Omental fat pad (tissue), 4 donors: ENCODE measurements around the gene ZMIZ1. TPM values are rescaled to one million over a fixed set of nuclear protein-coding genes. Genes with fewer than 3 reads are reported as not detected.

Experiments used
- ATAC-seq: fragments of 150-250 bp; one replicate; pipeline ENCODE4 v1.9.1; 2016; ENCODE audit warnings: mild to moderate bottlenecking, moderate library complexity; ENCODE audit not compliant: low FRiP score
- DNase-seq: peaks from one replicate; pipeline ENCODE4 v3.0.0-alpha.2; 2019; ENCODE audit warnings: low spot score
- total RNA-seq, 4 donors: library from RNA; depleted of rRNA; stranded (reverse); fragments of >200 nt; gene quantifications; one replicate each; pipeline ENCODE4 v1.1.0, GENCODE V29; 2016
- TF ChIP-seq, protein P1 (sequence below), 3 donors: fragments of 450-650 bp; IDR thresholded peaks; one replicate each; pipeline ENCODE4 v1.5.1; 2016 to 2017; ENCODE audit warnings: antibody characterized with exemption in 3 of 3, mild to moderate bottlenecking in 3 of 3, moderate library complexity in 2 of 3

The ZMIZ1 gene
- total RNA-seq, 4 donors from 2014 or later: 24.2 to 64.8 (median 43.1) TPM

DNA sequence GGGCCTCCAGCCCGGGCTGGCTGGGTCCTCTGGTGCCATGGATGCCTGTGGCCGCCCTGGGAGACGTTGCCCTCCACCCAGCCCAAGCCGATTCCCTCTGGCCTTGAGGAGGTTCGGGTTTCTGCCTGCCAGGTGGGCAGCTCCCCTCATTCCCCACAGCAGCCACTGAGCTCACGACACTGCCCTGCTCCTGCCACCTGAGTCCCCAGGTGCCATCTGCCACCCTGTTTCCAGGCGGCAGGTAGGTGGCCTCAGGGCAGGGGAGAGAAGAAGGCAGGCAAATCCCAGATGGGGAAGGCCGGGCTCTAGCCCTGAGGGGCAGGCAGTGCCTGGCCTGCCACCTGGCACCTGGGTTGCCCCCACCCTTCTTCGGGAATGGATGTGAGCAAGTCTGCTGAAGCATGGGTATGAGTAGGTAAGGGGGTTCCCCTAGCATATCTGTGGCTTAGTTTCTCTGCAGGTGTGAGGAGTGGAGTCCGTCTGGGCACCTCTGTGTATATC lies 186.3 kb downstream of the ZMIZ1 start:
- no peak for DNase-seq
- TF ChIP-seq, protein P1, sequence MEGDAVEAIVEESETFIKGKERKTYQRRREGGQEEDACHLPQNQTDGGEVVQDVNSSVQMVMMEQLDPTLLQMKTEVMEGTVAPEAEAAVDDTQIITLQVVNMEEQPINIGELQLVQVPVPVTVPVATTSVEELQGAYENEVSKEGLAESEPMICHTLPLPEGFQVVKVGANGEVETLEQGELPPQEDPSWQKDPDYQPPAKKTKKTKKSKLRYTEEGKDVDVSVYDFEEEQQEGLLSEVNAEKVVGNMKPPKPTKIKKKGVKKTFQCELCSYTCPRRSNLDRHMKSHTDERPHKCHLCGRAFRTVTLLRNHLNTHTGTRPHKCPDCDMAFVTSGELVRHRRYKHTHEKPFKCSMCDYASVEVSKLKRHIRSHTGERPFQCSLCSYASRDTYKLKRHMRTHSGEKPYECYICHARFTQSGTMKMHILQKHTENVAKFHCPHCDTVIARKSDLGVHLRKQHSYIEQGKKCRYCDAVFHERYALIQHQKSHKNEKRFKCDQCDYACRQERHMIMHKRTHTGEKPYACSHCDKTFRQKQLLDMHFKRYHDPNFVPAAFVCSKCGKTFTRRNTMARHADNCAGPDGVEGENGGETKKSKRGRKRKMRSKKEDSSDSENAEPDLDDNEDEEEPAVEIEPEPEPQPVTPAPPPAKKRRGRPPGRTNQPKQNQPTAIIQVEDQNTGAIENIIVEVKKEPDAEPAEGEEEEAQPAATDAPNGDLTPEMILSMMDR (IDR thresholded peaks at IDR 0.05): no peak
- no peak for ATAC-seq

DNA sequence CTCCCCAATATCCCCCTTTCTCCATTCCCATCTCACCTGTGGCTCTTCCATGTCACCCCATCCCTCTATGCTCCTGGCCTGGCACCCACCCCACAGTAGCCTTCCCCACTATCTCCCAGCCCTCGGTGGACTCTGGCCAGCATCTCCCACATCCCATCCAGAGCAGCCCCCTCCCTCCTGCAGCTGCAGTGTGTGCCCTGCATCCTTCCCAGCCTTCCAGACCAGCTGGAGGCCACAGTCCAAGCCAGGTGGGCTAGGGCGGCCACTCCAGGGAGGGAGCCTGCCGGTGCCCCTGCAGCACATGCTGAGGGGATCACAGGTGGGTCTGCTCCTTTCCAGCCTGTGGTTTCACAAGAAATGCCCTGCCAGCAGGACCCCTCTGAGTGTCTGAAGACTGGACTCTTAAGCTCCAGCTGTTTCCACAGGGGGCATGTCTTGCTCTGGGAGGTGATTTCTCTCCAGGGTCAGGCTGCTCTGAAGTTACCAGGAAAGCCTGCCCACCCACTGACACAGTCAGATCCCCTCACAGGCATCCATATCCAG lies 187.6 kb downstream of the ZMIZ1 start:
- no peak for ATAC-seq
- TF ChIP-seq, protein P1 (IDR thresholded peaks at IDR 0.05): no peak
- no peak for DNase-seq

DNA sequence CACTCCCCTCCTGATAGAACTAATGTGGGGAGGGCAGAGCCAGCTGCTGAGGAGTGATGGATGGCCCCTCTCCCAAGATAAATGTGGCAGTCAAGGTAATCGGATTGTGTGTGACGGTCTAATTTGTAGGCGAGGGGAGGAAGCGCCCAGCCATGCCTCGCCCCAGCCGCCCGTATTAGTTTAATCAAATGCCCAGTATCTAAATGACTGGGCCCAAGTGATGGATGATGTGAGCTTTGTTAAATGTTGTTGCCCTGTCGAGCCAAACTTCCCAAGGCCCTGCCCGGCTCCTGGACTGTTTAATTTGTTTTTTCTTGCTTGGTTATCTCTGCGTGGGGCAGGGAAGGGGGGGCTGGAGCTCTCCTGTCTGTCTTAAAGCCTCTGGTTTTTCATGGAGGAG lies 190.1 kb downstream of the ZMIZ1 start:
- DNase-seq (no peak), ATAC-seq (no peak)
- TF ChIP-seq, protein P1 (IDR thresholded peaks at IDR 0.05): no peak

DNA sequence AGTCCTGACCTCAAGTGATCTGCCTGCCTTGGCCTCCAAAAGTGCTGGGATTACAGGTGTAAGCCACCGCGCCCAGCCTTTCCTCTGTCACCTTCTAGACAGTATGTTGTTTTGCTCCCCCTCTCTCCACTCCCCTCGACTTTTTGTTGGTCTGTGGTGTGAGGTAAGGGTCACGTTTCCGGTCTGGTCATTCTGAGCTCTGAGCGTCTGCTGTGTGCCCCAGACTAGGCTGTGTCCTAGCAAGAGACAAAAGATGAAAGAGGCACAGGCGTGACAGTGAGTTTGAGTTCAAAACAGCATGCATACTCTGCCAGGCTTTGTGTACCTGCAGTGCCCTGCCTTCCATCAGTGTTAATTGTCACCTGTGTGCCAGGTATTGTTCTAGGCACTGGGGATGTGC lies 191.1 kb downstream of the ZMIZ1 start:
- DNase-seq (no peak), ATAC-seq (no peak)
- TF ChIP-seq, protein P1 (IDR thresholded peaks at IDR 0.05): no peak

DNA sequence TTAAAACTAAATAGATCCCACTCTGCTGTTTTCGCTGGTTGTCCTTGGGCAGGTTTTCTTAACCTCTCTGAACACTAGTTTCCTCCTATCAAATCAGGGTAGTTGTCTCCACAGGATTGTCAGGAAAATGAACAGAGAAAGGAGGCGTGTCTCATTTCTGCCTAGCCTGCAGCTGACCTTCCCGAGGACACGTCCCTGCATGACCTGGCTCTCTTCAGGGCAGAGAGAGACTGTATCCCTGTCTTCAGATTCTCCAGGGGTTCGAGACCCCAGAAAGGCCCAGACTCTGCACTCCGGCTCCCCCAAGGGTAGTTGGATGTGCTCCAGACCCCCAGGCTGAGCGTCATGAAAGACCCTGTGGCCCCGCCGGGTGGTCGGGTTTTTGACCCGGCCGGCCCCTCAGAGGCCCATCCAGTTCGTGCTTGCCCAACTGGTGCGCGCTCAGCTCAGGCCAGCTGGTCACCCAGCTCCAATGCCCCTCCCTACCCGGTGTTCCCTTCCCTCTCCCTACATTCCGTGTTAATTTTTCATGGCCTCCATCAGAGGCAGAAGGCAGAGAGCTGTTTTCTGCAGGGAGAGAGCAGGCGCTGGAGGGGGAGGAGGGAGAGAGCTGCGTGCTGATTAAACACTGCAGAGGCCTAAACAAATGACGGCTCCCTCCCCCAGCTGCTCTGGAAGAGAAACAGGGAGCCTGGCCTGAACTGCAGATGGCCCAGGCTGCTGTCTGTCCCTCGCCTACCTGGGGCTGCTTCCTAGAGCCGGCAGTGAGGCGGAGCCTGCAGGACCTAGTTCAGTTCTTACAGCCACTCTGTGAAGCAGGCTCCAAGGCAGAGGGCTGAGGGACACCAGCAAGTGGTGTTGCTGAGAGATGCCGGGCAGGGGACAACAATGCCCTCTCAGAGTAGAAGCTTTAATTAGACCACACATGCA lies 192.3 kb downstream of the ZMIZ1 start:
- DNase-seq (no peak), ATAC-seq (peak; percentile 23)
- TF ChIP-seq, protein P1 (IDR thresholded peaks at IDR 0.05): no peak

DNA sequence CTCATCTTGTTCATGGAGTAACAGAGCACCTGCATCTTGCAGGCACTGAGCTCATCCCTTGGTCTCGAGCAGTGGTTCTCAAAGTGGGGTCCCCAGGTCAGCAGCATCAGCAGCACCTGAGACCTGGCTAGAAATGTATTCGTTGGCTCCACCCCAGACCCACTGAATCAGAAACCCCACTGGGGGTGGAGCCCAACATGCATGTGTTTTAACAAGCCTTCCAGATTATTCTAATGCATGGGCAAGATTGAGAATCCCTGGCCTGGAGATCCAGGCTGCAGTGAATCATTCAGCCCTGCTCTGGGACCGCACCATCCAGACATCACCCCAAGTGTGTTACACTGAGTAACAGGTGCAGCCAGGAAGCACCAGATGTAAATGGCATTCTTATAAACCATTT lies 193.4 kb downstream of the ZMIZ1 start:
- DNase-seq (no peak), ATAC-seq (no peak)
- TF ChIP-seq, protein P1 (IDR thresholded peaks at IDR 0.05): no peak
